HepG2 (cell line): ENCODE data around the gene TUBGCP6. TPM values are rescaled to one million over a fixed set of nuclear protein-coding genes. Genes with fewer than 3 reads are reported as not detected.

Source experiments
- ATAC-seq: fragments of 200-7000 bp; cut with Tn5 transposase; 3 replicates; pipeline ENCODE4 v1.9.1; 2020; ENCODE audit warnings: mild to moderate bottlenecking, moderate library complexity
- BruUV-seq: library from RNA; stranded (reverse); fragments of 400-500 nt; replicated peaks from 2 replicates; lab custom pipeline; 2021; lab: Mats Ljungman, UMichigan
- CTCF ChIA-PET: fragments of 300-600 bp; formaldehyde crosslinking; extraction: SDS; loops from one replicate; lab custom pipeline; 2021; ENCODE audit warnings: low total read pairs, inconsistent platforms, low intra/inter-chr PET ratio; lab: Yijun Ruan, JAX
- POLR2A ChIA-PET: fragments of 350-600 bp; sonication (Branson Sonifier 250); formaldehyde crosslinking; loops from one replicate; lab custom pipeline; 2020; ENCODE audit warnings: antibody characterized with exemption, inconsistent platforms; lab: Yijun Ruan, JAX
- DNase-seq: peaks from one replicate; pipeline ENCODE4 v3.0.0-alpha.2; 2015; ENCODE audit warnings: low spot score
- FAIRE-seq: peaks from 3 replicates; lab custom pipeline; 2011; peaks lifted over from hg19 to GRCh38; lab: Jason Lieb, UNC
- H2AFZ ChIP-seq: one replicate; pipeline ENCODE4 v1.6.1; 2011; ENCODE audit warnings: low read length, inconsistent platforms
- H3K27ac ChIP-seq: fragments of 300-600 bp; 3 replicates; pipeline ENCODE4 v1.8.0; 2011; ENCODE audit warnings: mixed run types, mild to moderate bottlenecking, mixed read lengths, low read length, inconsistent platforms; ENCODE audit not compliant: insufficient read depth; ENCODE audit errors: extremely low read length
- H3K27me3 ChIP-seq, 2 experiments: fragments of 200-600 bp in 1 of 2; 2 replicates in 1 of 2; 3 replicates in 1 of 2; pipeline versions ENCODE4 v1.6.0 to v1.8.0; 2011; ENCODE audit warnings: low read length in 2 of 2, mild to moderate bottlenecking in 2 of 2, moderate library complexity in 2 of 2, inconsistent platforms in 1 of 2; ENCODE audit not compliant: insufficient read depth in 2 of 2, control insufficient read depth in 1 of 2
- H3K36me3 ChIP-seq, 2 experiments: fragments of 200-600 bp in 1 of 2; replicated peaks in 1 of 2; 2 replicates in 1 of 2; 3 replicates in 1 of 2; pipeline versions ENCODE4 v1.5.1 to v1.8.0; 2011; ENCODE audit warnings: low read length in 2 of 2, inconsistent platforms in 1 of 2; ENCODE audit not compliant: insufficient read depth in 2 of 2, control insufficient read depth in 1 of 2
- H3K4me1 ChIP-seq: 2 replicates; pipeline ENCODE4 v1.5.1; 2012; ENCODE audit warnings: low read length, inconsistent platforms; ENCODE audit not compliant: insufficient read depth
- H3K4me2 ChIP-seq: 2 replicates; pipeline ENCODE4 v1.6.0; 2011; ENCODE audit warnings: low read depth, low read length, inconsistent platforms
- H3K4me3 ChIP-seq, 3 experiments: fragments of 200-600 bp in 1 of 3; sonication (generic), shearing (Covaris generic) in 1 of 3; replicated peaks in 1 of 3; 2 replicates each; pipeline ENCODE4 v1.5.1; 2011 to 2016; ENCODE audit warnings: low read length in 3 of 3, inconsistent platforms in 2 of 3, low read depth in 2 of 3, mild to moderate bottlenecking in 2 of 3, control low read depth in 1 of 3, mixed read lengths in 1 of 3; ENCODE audit not compliant: insufficient read depth in 1 of 3
- H3K79me2 ChIP-seq: one replicate; pipeline ENCODE4 v1.6.1; 2011; ENCODE audit warnings: low read length, inconsistent platforms; ENCODE audit not compliant: insufficient read depth
- H3K9ac ChIP-seq: 2 replicates; pipeline ENCODE4 v1.6.0; 2011; ENCODE audit warnings: mild to moderate bottlenecking, low read depth, low read length, inconsistent platforms; ENCODE audit not compliant: insufficient read depth
- H3K9me3 ChIP-seq: 2 replicates; pipeline ENCODE4 v1.5.1; 2012; ENCODE audit warnings: mild to moderate bottlenecking, low read length
- H4K20me1 ChIP-seq: 2 replicates; pipeline ENCODE4 v1.6.0; 2011; ENCODE audit warnings: inconsistent platforms, mild to moderate bottlenecking, low read length, moderate library complexity; ENCODE audit not compliant: insufficient read depth
- CHD2 ChIP-seq: IDR thresholded peaks from 2 replicates; pipeline ENCODE4 v1.6.1; 2011; ENCODE audit warnings: low read depth, low read length, improper control_type of control experiment
- HOXA7 ChIP-seq: sonication (generic); formaldehyde crosslinking; IDR thresholded peaks from 2 replicates; pipeline ENCODE4 v1.8.1; 2022; ENCODE audit warnings: mild to moderate bottlenecking, missing genetic modification reagents, moderate library complexity
- JUND ChIP-seq: sonication (generic); formaldehyde crosslinking; IDR thresholded peaks from 2 replicates; pipeline ENCODE4 v1.8.0; 2022; ENCODE audit warnings: mild to moderate bottlenecking, missing genetic modification reagents
- KDM1A ChIP-seq: IDR thresholded peaks from 2 replicates; pipeline ENCODE4 v1.6.1; 2016; ENCODE audit warnings: missing compliant biosample characterization
- RARG ChIP-seq: sonication (generic); formaldehyde crosslinking; IDR thresholded peaks from 2 replicates; pipeline ENCODE4 v1.4.0; 2020; ENCODE audit warnings: low read depth, mild to moderate bottlenecking, missing genetic modification reagents
- SP1 ChIP-seq, 2 experiments: fragments of 450-650 bp in 1 of 2; sonication (generic) in 1 of 2; formaldehyde crosslinking in 1 of 2; IDR thresholded peaks; 2 replicates each; pipeline versions ENCODE4 v1.4.0 to v1.6.1; 2016 to 2020; ENCODE audit warnings: missing genetic modification reagents in 1 of 2
- SSRP1 ChIP-seq: IDR thresholded peaks from 2 replicates; pipeline ENCODE4 v1.6.1; 2016; ENCODE audit warnings: control low read depth
- ZFP41 ChIP-seq: sonication (generic); formaldehyde crosslinking; IDR thresholded peaks from 2 replicates; pipeline ENCODE4 v1.4.0; 2020; ENCODE audit warnings: mild to moderate bottlenecking, missing genetic modification reagents, borderline replicate concordance
- ZFP90 ChIP-seq: sonication (generic); formaldehyde crosslinking; IDR thresholded peaks from 2 replicates; pipeline ENCODE4 v1.8.0; 2022; ENCODE audit warnings: missing genetic modification reagents, mild to moderate bottlenecking, inconsistent platforms, borderline replicate concordance
- ZNF143 ChIP-seq: sonication (generic); formaldehyde crosslinking; IDR thresholded peaks from 2 replicates; pipeline ENCODE4 v1.4.0; 2020; ENCODE audit warnings: missing genetic modification reagents
- ZNF205 ChIP-seq: IDR thresholded peaks from 2 replicates; pipeline ENCODE4 v1.6.1; 2018; ENCODE audit warnings: missing biosample characterization, missing genetic modification reagents
- ZNF224 ChIP-seq: sonication (generic); formaldehyde crosslinking; IDR thresholded peaks from 2 replicates; pipeline ENCODE4 v1.5.0; 2020; ENCODE audit warnings: mild to moderate bottlenecking, missing genetic modification reagents
- ZNF788 ChIP-seq: sonication (generic); formaldehyde crosslinking; IDR thresholded peaks from 2 replicates; pipeline ENCODE4 v1.5.0; 2020; ENCODE audit warnings: mild to moderate bottlenecking, missing genetic modification reagents, borderline replicate concordance
- ZSCAN31 ChIP-seq: sonication (generic); formaldehyde crosslinking; IDR thresholded peaks from 2 replicates; pipeline ENCODE4 v1.5.0; 2020; ENCODE audit warnings: low read depth, mild to moderate bottlenecking, missing genetic modification reagents
- WGBS: methylation state at CpG from one replicate; pipeline ENCODE4 v1.1.6; 2017; ENCODE audit warnings: low lambda C conversion rate; 5-methylcytosine and 5-hydroxymethylcytosine counted together
- in situ Hi-C: cut with HindIII; loops from 2 replicates; pipeline ENCODE4 v1.10.0; 2017; ENCODE audit warnings: low pct_unique_long_range_greater_than_20kb; ENCODE audit not compliant: extremely low pct_ligation_motif_present
- intact Hi-C: fragments of 100-400 bp; cut with micrococcal nuclease; formaldehyde crosslinking; loops from one replicate; pipeline ENCODE4 v1.10.0; 2022; ENCODE audit not compliant: unreplicated experiment
- polyA plus RNA-seq, 8 experiments: library from polyadenylated mRNA; depleted of rRNA in 3 of 8; stranded (reverse) in 7 of 8; unstranded in 1 of 8; fragments of >200 nt; fragmentation: Illumina TruSeq in 4 of 8; extraction: Trizol in 4 of 8; gene quantifications; 2 replicates each; pipeline versions ENCODE4 v1.2.1 to v1.2.3, GENCODE V29; 2011 to 2016; ENCODE audit warnings: low read depth in 4 of 8, missing spikeins in 1 of 8, mixed read lengths in 1 of 8; ENCODE audit not compliant: insufficient read depth in 1 of 8
- total RNA-seq, 5 experiments: library from RNA; depleted of rRNA; stranded (reverse); fragments of >200 nt; fragmentation: Illumina TruSeq; extraction: Trizol; gene quantifications; 2 replicates each; pipeline ENCODE4 v1.2.3, GENCODE V29; 2016; ENCODE audit warnings: low read depth in 1 of 5
- TF ChIP-seq, protein P1 (sequence below): sonication (generic); formaldehyde crosslinking; IDR thresholded peaks from 2 replicates; pipeline ENCODE4 v1.8.0; 2022; ENCODE audit warnings: missing genetic modification reagents, low read depth, mild to moderate bottlenecking, borderline replicate concordance
- TF ChIP-seq, protein P2 (sequence below): sonication (generic); formaldehyde crosslinking; IDR thresholded peaks from 2 replicates; pipeline ENCODE4 v1.4.0; 2020; ENCODE audit warnings: mild to moderate bottlenecking, missing genetic modification reagents
- TF ChIP-seq, protein P3 (sequence below): IDR thresholded peaks from 2 replicates; pipeline ENCODE4 v1.6.1; 2016; ENCODE audit warnings: missing compliant biosample characterization, missing genetic modification reagents, borderline replicate concordance
- TF ChIP-seq, protein P4 (sequence below): sonication (generic); formaldehyde crosslinking; IDR thresholded peaks from 2 replicates; pipeline ENCODE4 v1.4.0; 2020; ENCODE audit warnings: missing genetic modification reagents, borderline replicate concordance

Gene TUBGCP6
- total and polyA plus RNA-seq, 2 of the 13 experiments (the other 11 are each of a cell fraction or from before 2014, with no cell fraction given), result 14.6 to 15.7 TPM

DNA sequence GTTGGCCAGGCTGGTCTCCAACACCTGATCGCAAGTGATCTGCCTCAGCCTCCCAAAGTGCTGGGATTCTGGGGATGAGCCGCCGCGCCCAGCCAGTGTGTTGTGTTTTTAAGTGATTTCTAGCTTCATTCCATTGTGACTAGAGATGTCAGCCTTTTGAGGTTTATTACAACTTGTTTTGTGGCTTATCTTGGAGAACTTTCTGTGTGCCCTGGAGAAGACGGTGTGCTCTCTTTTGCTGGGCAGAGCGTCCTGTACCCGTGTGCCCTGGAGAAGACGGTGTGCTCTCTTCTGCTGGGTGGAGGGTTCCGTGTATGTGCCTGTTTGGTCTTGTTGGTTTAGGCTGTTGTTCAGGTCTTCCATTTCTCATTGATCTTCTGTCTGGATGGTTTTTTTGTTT, 31.6 kb downstream of the TUBGCP6 start:
- no peaks in the 10 kb centered on the region for H3K9me3 ChIP-seq
- peaks cover 25% of the 10 kb centered on the region for H3K79me2 ChIP-seq
- peaks cover 17 to 68% of the 10 kb centered on the region in 2 experiments; a peak in 4 of 5 replicates for H3K36me3 ChIP-seq
- in situ Hi-C loops, result no loop called here
- H2AFZ ChIP-seq, result no peak overlapping the region
- no peak overlapping the region for H3K4me3 ChIP-seq
- no peaks in the 10 kb centered on the region for H3K4me1 ChIP-seq
- intact Hi-C loops, result no loop called here
- POLR2A ChIA-PET, result no interaction called here
- no TSS peak for BruUV-seq
- CTCF ChIA-PET, result no interaction called here
- no peak for ATAC-seq
- no peak for FAIRE-seq
- no peak overlapping the region for H3K27ac ChIP-seq
- WGBS, result 96% methylated on average over 9 of the region's 9 CpGs
- H3K4me2 ChIP-seq, result no peak overlapping the region
- no peak overlapping the region for H3K9ac ChIP-seq
- no peaks in the 10 kb centered on the region for H3K27me3 ChIP-seq
- H4K20me1 ChIP-seq, result peaks cover 5% of the 10 kb centered on the region
- DNase-seq, result no peak
- TF ChIP-seq KDM1A (CRISPR knock-in tag), result no peak
- no peak for TF ChIP-seq ZNF143 (CRISPR knock-in tag)
- TF ChIP-seq HOXA7 (CRISPR knock-in tag), result no peak
- TF ChIP-seq, protein P1, sequence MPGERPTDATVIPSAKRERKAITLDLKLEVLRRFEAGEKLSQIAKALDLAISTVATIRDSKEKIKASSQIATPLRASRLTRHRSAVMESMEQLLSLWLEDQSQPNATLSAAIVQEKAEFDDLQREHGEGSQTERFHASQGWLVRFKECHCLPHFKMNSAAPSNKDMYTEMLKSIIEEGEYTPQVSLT, result no peak
- TF ChIP-seq, protein P2, sequence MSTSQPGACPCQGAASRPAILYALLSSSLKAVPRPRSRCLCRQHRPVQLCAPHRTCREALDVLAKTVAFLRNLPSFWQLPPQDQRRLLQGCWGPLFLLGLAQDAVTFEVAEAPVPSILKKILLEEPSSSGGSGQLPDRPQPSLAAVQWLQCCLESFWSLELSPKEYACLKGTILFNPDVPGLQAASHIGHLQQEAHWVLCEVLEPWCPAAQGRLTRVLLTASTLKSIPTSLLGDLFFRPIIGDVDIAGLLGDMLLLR (CRISPR knock-in tag), result no peak
- TF ChIP-seq ZFP90, result no peak
- TF ChIP-seq ZFP41 (CRISPR knock-in tag), result no peak
- no peak for TF ChIP-seq SSRP1
- no peak for TF ChIP-seq ZSCAN31 (CRISPR knock-in tag)
- TF ChIP-seq, protein P3, sequence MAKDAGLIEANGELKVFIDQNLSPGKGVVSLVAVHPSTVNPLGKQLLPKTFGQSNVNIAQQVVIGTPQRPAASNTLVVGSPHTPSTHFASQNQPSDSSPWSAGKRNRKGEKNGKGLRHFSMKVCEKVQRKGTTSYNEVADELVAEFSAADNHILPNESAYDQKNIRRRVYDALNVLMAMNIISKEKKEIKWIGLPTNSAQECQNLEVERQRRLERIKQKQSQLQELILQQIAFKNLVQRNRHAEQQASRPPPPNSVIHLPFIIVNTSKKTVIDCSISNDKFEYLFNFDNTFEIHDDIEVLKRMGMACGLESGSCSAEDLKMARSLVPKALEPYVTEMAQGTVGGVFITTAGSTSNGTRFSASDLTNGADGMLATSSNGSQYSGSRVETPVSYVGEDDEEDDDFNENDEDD, result no peak
- TF ChIP-seq ZNF788 (CRISPR knock-in tag), result no peak
- TF ChIP-seq RARG, result no peak
- TF ChIP-seq, protein P4, sequence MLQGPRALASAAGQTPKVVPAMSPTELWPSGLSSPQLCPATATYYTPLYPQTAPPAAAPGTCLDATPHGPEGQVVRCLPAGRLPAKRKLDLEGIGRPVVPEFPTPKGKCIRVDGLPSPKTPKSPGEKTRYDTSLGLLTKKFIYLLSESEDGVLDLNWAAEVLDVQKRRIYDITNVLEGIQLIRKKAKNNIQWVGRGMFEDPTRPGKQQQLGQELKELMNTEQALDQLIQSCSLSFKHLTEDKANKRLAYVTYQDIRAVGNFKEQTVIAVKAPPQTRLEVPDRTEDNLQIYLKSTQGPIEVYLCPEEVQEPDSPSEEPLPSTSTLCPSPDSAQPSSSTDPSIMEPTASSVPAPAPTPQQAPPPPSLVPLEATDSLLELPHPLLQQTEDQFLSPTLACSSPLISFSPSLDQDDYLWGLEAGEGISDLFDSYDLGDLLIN, result no peak
- no peak for TF ChIP-seq JUND (CRISPR knock-in tag)
- TF ChIP-seq CHD2, result no peak
- TF ChIP-seq ZNF224 (CRISPR knock-in tag), result no peak
- TF ChIP-seq ZNF205 (CRISPR knock-in tag), result no peak
- TF ChIP-seq SP1 (IDR thresholded peaks at IDR 0.05), result no peak
- TF ChIP-seq SP1 (CRISPR knock-in tag; IDR thresholded peaks at IDR 0.05), result no peak
